Activated T-cell treated with anti-CD3 and anti-CD28 coated beads for 48 hours (primary cell): ENCODE measurements around the gene COL7A1.

Source experiments
- DNase-seq: peaks from one replicate; pipeline ENCODE4 v3.0.0-alpha.2; 2020; ENCODE audit warnings: low read depth

Gene COL7A1

DNA sequence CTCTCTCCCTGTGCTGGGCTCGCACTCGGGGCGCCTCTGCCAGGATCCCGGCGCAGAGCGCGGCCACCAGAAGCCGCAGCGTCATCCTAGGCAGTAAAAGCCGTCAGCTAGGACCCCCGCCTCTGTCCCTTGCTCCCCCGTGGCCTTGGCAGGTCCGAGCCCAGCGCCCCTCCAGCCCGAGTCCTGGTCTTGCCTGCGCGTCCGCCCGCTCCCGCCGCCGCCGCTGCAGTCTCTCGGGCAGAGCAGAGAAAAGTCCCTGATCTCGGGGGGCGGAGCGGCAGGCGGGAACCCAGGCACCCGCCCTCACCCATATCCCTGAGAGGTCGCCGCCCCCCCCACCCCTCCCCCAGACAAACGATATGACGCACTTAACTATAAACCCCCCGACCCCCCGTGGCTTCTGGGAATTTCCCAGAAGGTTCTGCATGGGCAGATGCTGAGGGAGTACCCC is at the start of gene COL7A1:
Gene COL7A1 (minus strand): TSS at position 255 of the 451 bp plus-strand sequence. CDS start 170 bp downstream, at position 85.
- DNase-seq, result no peak

DNA sequence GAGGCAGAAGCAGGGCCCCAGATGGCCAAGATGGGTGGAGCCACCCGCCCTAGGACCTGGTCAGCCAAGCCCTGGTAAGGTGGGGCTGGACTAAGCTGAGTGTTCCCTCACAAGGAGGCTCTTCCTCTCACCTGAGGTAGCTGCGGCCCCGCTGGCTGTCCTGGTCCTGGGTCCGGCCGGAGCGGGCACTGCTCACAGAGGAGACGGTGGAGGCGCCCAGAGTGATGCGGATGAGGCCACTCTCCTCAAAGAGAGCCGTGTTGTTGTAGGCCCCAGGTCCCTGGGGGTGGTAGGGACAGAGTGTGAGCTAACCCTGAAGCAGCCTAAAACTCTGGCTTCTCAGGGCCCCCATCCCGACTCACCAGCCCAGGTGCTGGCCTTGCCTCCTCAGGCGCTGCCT is 47.5 kb upstream of the COL7A1 start:
- no peak for DNase-seq

DNA sequence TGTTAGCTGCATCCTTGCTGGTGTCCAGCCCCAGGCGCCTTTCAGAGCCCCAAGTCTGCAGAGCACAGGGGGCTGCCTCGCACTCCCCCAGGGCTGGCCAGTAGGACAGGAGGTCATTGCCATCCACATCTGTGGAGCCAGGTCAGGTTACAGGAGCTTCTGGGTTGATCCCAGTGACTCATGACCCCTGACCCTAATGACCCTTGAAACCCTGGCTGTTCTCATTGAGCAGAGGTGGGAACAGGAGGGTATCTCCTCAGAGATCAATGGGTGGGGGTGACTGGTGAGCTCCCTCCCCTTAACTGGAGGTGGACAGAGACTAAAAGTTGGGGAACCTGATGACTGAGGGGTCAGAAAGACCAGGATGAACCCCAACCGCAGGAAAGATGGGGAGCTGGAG is 46.3 kb upstream of the COL7A1 start:
- no peak for DNase-seq

DNA sequence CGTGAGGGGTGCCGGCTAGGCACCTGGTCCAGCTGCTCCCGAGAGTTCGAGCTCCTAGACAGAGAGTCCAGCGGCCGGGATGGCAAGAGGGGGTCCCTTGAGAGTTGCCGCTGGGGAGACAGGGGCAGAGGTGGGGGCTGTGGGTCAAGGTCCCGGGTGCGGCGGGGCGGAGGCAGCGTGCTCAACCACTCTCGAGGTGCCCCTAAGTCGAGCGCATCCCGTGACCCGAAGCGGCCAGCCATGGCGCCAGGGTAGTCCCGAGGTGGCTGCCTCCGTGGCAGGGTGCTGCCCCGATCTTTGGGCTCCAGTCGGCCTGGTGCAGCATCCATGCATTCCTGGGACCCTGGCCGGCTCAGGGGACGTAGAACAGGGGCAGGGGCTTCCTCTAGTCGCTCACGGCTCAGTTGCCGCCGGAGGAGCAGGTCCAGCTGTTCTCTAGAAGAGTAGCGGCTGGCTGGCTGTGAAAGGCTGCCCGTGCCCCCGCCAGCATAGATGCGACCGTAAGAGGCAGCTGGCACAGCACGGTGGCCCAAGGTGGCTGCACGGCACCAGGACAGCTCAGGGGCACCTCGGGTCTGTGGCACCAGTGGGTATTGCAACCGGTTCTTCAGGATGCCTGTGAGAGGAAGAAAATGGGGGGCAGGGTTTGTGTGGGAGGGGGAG is 44.9 kb upstream of the COL7A1 start:
- DNase-seq, result no peak

DNA sequence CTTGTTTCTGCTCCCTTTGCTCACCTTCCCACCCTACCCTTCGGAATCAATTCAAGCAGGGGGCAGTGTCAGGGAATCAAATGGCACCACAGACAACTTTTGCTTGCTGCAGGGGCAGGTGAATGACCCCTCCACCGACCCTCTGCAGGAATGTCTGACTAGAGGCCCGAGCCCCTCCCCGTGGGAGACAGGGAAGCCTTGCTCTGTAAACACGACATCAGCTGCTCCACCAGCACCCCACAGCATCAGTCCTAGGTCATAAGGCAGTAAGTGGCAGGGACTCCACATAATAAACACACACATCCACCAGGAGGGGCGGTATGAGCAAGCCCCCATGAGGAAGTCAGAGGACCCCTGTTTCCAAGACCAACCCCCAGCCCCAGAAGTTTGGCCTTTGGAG is 42.2 kb upstream of the COL7A1 start:
- no peak for DNase-seq

DNA sequence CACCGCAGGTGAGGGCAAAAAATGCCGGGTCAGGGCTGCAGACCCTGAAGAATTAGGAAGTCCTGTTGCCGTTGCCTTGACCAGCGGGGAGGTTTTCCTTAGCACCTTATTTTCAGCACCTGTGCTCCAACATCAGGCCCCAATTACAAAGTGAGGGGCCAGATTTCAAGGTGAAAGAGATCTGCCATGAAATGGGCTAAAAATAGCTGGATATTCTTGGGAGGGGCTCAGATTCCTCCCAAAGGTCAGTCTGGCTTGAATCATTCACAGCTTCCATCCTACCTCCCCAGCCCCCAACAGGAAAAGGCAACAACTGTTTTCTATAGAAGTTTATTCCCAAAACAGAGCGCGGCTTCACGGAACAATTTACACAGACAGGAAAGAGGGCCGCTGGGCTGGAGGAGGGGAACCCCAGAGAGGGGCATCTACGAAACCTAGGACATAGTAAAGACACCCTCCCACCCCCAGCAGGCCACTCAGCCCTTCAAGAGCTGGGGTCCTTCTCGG is 41.1 kb upstream of the COL7A1 start:
- no peak for DNase-seq

DNA sequence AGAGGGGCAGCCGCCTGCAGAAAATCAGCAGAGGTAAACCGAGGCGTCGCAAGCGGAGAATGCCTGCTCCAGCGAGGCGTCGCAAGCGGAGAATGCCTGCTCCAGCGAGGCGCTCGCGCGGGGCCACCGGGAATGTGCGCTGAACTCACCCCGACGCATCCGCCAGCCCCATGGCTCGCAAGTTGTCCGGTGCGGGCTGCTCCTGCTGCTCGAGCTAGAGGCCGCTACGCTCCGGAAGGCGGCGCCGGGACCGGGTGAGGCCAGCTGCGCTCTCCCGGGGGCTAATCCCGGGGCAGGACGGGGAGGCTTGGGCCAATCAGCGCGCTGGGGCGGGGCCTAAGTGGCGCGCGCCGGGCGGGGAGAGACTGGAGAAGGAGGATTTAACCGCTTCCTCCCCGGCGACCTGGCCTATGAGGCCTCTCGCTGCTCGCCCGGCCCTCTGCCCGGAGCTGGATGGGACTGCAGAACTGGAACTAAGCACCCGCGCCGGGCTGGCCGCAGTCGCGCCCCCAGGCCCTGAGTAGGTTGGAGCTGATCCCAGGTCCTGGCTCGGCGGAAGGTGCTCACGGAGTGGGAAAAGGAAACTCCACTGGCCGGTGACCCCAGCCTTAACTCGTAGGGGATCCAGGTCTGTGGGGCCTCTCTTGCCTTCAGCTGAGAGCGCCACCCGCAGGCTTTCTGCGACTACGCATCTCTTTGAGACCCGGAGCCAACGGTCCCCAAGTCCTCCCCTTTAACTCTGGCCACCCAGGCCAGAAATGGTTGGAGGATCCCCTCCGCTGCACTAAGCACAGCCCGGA is 40.3 kb upstream of the COL7A1 start, which contains the start of gene SLC26A6:
Gene SLC26A6 (minus strand): TSS at position 240 of the 800 bp plus-strand sequence. CDS start 68 bp downstream, at position 172.
- DNase-seq, result peak; percentile 95

DNA sequence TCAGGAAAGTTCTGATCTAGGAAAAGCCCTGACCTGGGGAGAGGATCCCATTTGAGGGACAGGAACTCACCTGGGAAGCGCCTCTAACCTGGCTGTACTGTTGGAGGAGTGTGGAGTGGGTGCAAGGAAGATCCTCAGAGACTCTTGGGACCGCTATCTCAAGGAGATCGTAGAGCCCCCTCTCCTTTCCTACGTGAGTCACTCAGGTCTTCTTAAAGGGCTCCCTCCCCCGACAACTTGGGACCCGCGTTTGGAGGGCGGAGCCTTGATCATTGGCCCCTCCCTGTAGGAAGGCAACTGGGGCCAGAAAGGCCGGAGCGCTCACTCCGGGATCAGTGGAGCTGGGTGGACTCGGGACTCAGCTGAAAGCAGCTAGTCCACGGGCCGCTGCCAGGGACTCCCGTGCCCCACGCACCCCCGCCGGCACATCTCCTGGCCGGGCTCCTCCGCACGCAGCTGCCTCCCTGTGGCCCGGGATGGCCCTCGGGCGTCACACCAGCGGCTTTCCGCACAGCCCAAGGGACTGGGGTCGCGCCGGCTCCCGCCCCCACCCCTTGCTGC is 39.6 kb upstream of the COL7A1 start:
- peak; percentile 52 for DNase-seq

DNA sequence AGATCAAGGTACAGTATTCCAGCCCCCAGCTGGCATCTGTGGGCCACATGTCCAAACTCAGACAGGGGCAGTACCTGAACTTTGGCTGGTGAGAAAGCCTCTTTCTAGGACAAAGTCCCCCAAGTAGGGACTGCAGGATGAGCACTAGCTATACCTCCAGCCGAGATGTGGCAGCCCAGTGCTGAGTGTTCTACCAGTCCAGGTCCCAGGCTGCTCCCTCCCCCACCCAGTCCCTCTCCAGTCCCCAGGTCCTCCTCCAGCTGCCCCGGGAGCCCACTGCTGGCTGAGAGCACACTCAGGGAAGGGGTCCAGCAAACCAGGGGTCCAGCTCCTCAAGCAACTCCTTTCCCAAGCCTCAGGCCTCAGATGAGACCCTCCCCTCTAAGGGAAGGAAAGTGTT is 38.6 kb upstream of the COL7A1 start:
- DNase-seq, result no peak

DNA sequence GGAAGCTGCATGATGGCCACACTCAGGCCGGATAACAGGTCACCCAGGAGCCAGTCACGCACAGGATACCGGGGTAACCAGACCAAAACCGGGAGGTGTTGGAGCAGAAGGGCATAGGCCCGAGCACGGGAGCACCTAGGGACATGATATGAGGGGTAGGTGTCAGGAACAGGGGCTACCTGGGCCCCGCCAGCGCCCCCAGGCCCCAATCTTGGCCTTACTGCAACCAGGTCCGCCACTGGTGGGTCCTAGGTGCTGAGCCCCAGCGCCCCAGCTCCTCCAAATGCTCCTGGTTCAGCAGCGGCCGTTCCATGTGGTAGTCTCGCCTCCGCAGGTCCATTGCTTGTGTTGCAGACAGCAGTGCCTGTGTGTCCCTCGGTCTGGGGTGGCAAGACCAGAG is 38.1 kb upstream of the COL7A1 start:
- no peak for DNase-seq

DNA sequence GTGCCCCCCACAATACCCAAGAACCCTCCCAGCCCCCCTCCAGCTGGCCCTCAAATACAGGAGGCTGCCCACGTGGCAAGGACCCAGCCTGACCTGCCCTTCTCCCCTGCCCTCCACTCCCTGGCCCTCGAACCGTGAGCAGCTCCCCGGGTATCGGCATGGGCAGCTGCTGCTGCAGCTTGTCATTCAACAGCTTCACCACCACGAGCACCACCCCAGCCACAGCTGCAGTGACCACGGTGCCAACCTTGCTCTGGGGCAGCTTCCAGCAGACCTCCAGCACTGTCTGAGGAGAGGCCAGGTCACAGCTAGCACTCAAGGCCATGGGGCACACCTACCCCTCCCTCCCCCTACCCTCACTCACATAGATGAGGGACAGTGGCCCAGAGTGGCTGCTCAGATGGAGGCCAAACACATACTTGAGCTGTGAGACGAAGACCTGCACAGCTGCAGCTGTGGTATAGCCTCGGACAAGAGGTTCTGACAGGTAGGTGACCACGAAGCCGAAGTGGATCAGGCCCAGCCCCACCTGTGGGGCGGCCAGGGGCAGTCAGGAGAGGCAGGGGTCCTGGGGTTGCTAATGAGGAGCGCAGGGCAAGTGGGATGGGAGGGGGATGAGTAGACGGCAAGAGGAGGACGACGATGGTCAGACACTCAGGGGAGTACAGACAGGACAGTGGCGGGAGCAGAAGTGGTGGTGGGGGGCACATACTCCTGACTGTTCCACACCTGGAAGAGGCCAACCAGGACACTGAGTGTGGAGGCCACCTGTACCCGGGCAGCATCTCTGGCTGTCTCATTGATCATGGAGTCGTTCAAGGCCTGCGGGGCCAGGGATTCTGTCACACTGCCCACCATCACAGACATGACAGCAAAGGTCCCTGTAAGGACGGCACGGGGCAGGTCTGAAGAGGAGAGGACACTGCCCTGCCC is 36.7 kb upstream of the COL7A1 start:
- DNase-seq, result no peak

DNA sequence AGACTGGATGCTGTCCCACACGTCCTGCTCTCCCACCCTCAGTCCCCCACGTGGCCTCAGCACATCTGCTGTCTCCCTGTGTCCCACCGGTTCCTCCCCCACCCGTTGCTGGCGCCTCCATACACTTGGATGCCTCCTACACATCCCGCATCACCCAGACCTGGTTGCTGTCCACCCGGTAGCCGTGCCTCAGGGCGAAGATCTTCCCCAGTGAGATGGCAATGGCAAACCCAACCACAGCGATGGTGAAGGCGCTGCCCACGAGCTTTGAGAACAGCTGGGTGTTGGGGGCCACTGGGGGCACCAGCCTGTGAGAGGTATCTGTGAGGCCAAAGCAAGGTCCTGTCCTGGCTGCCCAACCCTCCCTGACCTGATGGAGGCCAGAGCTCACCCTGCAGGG is 35.7 kb upstream of the COL7A1 start:
- DNase-seq, result no peak

DNA sequence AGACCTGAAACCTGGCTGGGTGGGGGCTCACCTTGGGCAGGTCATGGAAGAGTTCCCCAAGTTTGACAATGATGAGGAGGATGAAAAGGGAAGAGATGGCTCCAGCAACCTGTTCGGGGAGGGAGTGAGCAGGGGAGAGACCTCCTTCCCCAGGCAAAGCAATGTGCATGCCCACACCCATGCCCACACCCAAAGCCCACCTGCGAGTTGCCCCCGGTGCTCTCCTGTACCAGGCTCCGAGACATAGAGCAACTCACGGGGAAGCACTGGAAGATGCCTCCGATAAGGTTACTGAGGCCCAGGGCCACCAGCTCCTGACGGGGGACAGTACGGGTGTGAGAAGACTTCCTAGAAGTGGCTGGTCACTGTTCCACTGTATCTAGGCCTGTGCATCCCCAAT is 35.3 kb upstream of the COL7A1 start:
- DNase-seq, result no peak

DNA sequence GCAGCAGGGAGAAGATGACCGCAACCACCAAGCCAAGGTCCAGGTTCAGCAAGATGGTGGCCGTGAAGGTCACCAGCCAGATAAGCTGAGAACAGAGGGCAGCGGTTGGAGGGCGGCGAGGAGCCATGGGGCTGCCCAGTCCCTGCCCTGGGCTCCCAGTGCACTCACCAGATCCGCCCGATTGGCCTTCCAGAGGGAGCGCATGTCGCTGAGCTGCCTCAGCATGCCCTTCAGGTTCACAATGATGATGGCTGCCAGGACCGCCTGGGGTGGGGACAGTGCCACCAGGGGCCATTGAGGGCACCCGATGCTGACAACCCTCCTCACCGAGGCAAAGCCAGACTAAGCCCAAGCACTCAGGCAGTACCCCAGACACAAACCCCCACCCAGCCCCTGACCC is 34.8 kb upstream of the COL7A1 start:
- DNase-seq, result no peak

DNA sequence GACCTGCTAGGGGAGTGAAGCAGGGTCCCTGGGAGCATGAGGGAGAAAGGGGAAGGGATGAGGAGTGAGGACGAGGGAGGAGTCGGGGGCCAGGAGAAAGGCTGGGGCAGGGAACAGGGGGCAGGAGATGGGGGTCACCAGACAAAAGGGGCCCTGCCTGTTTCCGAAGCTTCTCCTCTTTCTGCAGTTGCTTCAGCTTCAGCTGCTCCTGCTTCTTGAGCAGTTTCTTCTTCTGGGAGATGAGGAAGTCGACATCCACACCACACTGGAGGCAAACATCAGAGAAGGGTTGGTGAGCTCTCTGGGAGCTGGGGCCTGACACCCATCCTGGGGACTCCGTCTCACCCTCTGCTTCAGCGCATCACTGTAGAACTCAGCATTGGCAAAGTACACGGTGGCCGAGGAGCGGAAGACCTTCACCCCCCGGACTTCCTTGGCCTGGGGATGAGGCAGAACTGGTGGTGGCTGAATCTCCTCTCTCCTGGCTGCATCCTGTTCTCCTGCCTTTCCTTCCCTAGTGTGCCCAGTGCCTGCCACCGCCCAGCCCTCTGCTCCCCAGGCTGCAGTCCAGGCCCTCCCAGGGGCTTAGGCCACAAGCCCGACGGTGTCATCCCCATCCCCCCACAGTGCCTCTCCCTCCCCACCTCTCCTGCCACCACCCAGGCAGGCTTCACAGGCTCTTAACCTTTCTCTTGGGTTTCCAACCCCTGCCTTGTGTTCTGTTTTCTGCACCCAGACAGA is 33.3 kb upstream of the COL7A1 start:
- DNase-seq, result no peak

DNA sequence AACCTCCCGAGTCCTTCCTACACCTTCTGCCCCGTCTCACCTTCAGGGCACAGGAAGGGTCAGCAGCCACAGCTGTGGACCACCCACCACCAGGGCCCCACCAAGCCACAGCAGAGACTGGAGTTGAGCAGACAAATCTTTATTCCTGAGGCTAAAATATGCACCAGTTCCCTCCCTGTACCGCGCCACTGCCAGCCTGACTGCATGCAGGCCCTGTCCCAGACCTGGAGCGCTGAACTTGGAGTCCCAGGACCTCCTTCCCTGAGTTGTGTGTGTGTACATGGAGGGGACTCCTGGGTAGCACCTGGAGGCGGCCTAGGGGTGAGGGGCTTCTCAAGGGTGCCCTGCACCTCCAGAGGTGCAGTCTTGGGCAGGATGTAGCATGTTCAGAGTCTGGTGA is 30.5 kb upstream of the COL7A1 start:
- DNase-seq, result no peak

DNA sequence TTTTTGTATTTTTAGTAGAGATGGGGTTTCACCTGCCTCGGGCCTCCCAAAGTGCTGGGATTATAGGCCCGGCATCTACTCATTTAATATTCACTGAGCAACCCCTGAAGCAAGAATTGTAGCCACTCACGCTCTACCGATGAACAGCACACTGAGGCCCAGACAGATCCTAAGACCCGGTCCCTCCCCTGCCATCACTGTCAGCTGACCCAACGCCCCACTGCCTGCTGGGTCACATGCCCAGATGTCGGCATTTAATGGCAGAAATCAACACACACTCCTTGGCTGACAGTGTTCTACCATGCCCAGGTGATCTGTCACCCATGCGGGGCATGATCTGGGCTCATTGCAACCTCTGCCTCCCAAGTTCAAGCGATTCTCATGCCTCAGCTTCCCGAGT is 29.6 kb upstream of the COL7A1 start:
- no peak for DNase-seq

DNA sequence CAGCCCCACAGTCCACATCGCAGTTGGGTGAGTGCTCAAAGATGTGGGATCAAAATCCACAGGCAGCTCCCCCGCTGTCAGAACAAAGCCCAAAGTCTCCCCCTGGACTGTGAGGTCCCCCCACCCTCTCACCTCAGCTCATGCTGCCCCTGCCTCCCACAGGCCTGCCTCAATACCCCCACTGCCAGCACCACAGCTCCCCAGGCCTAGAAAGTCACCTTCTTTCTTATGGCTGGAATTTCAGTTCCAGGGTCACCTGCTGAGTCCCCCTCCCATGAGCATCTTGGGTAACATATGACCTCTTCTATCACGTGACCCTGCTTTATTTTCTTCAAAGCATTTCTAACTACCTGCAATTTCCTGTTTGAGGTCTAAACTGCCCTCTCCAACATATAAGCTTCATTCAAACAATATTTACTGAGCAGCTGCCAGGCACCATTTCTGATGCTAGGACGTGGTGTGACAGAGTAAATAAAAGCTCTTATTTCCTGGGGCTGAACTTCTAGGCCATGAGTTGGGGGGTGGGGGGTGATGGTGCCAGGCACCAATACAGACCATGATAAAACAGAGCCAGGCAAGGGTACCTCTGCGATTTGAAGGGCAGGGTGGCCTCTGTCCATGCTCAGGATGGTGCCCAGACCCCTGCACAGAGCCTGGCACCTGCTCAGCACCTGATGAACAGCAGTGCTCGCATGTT is 28.9 kb upstream of the COL7A1 start:
- no peak for DNase-seq

DNA sequence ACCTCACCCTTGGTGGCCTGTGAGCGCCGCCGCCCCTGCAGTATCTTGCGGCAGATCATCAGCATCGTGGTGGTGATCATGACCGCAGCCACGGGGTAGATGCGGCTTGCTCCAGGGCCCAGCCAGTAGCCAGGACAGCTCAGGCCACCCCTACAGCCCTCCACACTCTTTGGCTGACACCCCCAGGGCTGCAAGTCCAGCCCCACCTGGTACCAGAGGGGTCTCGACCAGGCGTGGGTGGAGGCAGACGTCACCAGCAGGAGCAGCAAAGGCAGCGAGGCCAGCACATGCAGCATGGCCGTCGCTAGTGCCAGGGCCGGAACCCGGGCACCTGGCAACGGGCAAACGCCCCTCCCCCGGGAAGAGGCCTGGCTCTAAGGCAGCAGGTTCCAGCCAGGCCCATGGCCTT is 26.3 kb upstream of the COL7A1 start, which contains the start of gene TMEM89:
Gene TMEM89 (minus strand): TSS at position 309 of the 409 bp plus-strand sequence. CDS start 13 bp downstream, at position 296.
- no peak for DNase-seq
